ENCODE data around the gene SGK2.
"Not testable (repeated sequence)": the region's sequence is repeated elsewhere in the genome, so short reads cannot be mapped to it uniquely, and the experiment has no call there.

SGK2 gene

GRCh38 chr20:43603124-43603523, 44.3 kb downstream of the SGK2 start:
- H3K27ac ChIP-seq: no peak overlapping the region
- ChIA-PET CTCF (interaction anchor here (0.6 kb wide), 1 partner anchor 128 kb away, joined by 5 read pairs; no protein-coding TSS in a partner anchor), POLR2A (ENCODE audit: low non-redundant PET) (no interaction called here)
- no peak for TF ChIP-seq CTCF (conservative IDR thresholded peaks at IDR 0.05; ENCODE audit: low read depth)
- no peak for DNase-seq (ENCODE audit: low spot score)

GRCh38 chr20:43605715-43606114, 46.9 kb downstream of the SGK2 start:
- ChIA-PET POLR2A (ENCODE audit: low non-redundant PET) (no interaction called here), CTCF (interaction anchor here (0.6 kb wide), 1 partner anchor 308 kb away, joined by 3 read pairs; no protein-coding TSS in a partner anchor)
- H3K27ac ChIP-seq: no peak overlapping the region
- no peak for TF ChIP-seq CTCF (conservative IDR thresholded peaks at IDR 0.05; ENCODE audit: low read depth)
- no peak for DNase-seq (ENCODE audit: low spot score)

- CTCF ChIA-PET: interaction anchor here (0.6 kb wide), 1 partner anchor 140 kb away, joined by 3 read pairs; no protein-coding TSS in a partner anchor
- POLR2A ChIA-PET (ENCODE audit: low non-redundant PET); DNase-seq (ENCODE audit: low spot score); H3K27ac ChIP-seq: not testable (repeated sequence)
These were observed 48.5 kb downstream of the SGK2 start for GRCh38 chr20:43607278-43607677.

GRCh38 chr20:43631598-43631997, 72.8 kb downstream of the SGK2 start:
- no peak for TF ChIP-seq CTCF (conservative IDR thresholded peaks at IDR 0.05; ENCODE audit: low read depth)
- no peak overlapping the region for H3K27ac ChIP-seq
- CTCF ChIA-PET: interaction anchor here (0.6 to 0.7 kb wide), 2 partner anchors 83 to 227 kb away, joined by 5 read pairs; no protein-coding TSS in a partner anchor
- POLR2A ChIA-PET (ENCODE audit: low non-redundant PET): no interaction called here
- DNase-seq (ENCODE audit: low spot score): no peak

All from RWPE1 (cell line).